GM21717 (cell line): Measurements from ENCODE around the gene KLHL34.

ENCODE experiments used
- ATAC-seq: cut with Tn5 transposase; IDR thresholded peaks from one replicate; pipeline ENCODE4 v1.9.1; 2021; ENCODE audit warnings: mild to moderate bottlenecking, moderate library complexity; ENCODE audit not compliant: unreplicated experiment

The KLHL34 gene, protein sequence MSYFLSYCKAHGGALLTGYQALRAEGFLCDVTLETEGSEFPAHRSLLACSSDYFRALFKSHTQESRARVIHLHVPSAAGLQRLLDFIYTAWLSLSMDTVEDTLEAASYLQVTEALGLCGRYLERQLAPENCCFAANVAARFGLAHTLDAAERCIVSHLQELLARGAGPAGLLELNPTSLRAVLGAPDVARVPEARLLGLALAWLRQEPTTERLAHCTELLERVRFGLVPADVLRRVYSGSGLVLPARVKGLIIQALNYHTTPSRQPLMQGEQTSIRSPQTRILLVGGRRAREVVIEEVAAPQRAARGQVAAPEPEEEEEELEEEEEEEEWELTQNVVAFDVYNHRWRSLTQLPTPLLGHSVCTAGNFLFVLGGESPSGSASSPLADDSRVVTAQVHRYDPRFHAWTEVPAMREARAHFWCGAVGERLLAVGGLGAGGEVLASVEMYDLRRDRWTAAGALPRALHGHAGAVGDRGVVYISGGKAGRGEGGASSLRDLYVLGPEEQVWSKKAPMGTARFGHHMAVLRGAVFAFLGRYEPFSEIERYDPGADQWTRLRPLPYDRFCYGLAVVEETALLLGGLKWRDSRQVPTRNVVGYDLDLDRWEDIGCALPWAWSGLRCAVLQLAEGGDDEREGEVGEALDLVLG

GRCh38 chrX:21658152-21658737, at the start of gene KLHL34:
Gene KLHL34, minus strand, starts transcription at chrX:21658330. Its CDS starts 542 bp downstream, at chrX:21657788.
- ATAC-seq, result no peak

GRCh38 chrX:21705225-21705624, 47.1 kb upstream of the KLHL34 start:
- ATAC-seq, result no peak

GRCh38 chrX:21702725-21703124, 44.6 kb upstream of the KLHL34 start:
- ATAC-seq, result no peak

- no peak for ATAC-seq
Observed at GRCh38 chrX:21700967-21701366, 42.8 kb upstream of the KLHL34 start.

GRCh38 chrX:21700275-21700674, 42.1 kb upstream of the KLHL34 start:
- no peak for ATAC-seq

GRCh38 chrX:21699136-21699535, 41.0 kb upstream of the KLHL34 start:
- no peak for ATAC-seq

- no peak for ATAC-seq
Observed at GRCh38 chrX:21698272-21698671, 40.1 kb upstream of the KLHL34 start.

DNA sequence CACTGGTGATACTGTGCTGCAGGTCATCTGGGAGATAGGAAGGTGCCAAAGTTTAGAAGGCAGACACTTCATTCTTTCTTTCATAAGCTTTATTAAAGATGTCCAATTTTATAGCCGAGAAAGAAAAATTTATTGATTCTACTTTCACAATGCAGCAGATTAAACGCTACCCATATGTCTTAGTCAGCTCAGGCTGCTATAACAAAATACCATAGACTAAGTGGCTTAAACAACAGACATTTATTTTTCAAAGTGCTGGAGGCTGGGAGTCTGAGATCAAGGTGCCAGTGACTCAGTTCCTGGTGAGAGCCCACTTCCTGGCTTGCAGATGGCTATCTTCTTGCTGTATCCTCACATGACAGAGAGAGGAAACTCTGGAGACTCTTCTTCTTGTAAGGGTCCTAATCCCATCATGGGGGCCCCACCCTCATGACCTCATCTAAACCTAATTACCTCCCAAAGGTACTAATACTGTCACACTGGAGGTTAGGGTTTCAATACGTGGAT, 33.4 kb upstream of the KLHL34 start:
- ATAC-seq, result no peak

DNA sequence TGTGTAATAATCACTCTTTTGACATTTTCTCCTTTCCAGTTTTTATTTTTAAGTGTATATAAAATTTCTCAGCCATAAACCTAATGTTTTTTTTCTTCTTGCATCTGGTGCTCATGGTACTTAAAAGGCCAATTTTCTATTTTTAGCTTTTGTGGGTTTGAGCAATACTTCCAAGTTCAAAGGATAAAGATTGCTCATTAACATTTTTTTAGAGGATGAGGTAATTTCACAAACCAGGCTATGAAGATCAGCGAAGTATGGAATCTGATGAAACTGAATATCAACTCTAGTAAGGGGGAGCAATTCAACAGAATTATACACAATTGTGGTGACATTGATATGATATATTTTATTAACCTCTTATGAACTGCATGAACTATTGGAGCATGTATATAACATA, 25.8 kb upstream of the KLHL34 start:
- no peak for ATAC-seq

- no peak for ATAC-seq
Observed at GRCh38 chrX:21678048-21678612, 20.0 kb upstream of the KLHL34 start.

GRCh38 chrX:21675931-21676330, 17.8 kb upstream of the KLHL34 start:
- no peak for ATAC-seq

- ATAC-seq, result no peak
Observed at GRCh38 chrX:21674430-21675186, 16.5 kb upstream of the KLHL34 start.

- ATAC-seq, result no peak
Observed at GRCh38 chrX:21666679-21667078, 8.5 kb upstream of the KLHL34 start.

DNA sequence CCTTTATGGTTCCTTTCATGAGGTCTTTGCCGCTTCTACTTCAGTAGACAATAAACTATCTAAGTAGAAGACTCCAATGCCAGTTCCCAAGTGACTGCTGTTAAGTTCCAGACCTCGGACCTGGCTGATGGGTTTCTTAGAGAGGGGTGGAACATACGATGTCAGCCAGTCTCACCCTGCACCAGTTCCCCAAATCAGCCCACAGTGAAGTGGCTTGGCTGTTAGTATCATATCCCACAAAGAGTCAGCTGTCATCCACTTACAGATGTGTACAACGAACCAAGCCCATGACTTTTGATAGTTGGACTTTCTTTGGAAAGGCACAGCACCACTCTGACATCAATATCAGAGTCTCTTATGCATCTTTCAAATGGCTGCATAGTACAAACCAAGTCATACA, 8.1 kb upstream of the KLHL34 start:
- no peak for ATAC-seq

GRCh38 chrX:21662761-21663160, 4.6 kb upstream of the KLHL34 start:
- no peak for ATAC-seq

DNA sequence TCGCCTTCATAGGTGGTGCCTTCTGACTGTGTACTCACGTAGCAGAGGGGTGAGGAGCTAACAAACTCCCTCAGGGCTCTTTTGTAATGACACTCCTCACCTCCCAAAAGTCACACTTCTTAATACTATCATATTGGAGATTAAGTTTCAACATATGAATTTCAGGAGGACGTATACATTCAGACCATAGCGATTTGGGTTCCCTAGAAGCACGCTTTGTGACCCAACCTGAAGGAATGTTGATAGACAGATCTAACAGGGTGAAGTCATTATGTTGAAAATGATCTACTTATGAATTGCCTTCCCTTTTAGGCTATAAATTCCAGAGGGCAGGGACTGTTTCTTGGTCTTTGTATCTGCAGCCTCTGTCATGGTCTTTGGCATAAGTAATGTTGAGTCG, 3.2 kb upstream of the KLHL34 start:
- ATAC-seq, result no peak

GRCh38 chrX:21660156-21660555, 2.0 kb upstream of the KLHL34 start:
- ATAC-seq, result no peak

DNA sequence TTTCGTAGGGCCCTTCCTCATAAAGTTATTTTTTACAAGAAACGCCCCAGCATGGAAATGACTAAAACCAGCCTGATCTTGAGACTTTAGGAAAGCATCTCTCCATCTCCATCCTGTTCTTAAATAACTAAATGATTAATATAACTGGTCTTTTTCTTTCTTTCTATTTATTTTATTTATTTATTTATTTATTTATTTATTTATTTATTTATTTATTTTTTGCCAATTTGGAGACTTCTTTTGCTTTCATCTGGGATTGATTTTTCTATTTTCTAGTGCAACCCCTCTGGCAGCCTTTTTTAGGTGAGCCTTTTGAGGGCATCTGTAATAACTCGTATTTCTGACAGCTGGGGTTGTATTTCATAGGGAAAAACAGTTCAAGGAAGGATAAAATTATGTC, 1.2 kb upstream of the KLHL34 start:
- ATAC-seq, result no peak

- no peak for ATAC-seq
Observed at GRCh38 chrX:21658746-21659145, 616 bp upstream of the KLHL34 start.

- ATAC-seq, result no peak
Observed at GRCh38 chrX:21657318-21658151, 595 bp downstream of the KLHL34 start.
